GM10847 (cell line): Measurements from ENCODE around the gene LMOD1.

Experiments used
- POLR2A ChIP-seq: IDR thresholded peaks from 2 replicates; pipeline ENCODE4 v1.6.1; 2011; ENCODE audit not compliant: insufficient read length; ENCODE audit errors: extremely low read depth

LMOD1 gene

GRCh38 chr1:201946224-201946908, at the start of gene LMOD1:
Gene LMOD1, minus strand, starts transcription at chr1:201946548. Its CDS starts 208 bp downstream, at chr1:201946340.
- TF ChIP-seq POLR2A = no peak

GRCh38 chr1:201990427-201990826, 44.1 kb upstream of the LMOD1 start:
- no peak for TF ChIP-seq POLR2A

- no peak for TF ChIP-seq POLR2A
Measured at GRCh38 chr1:201989354-201990128, 43.2 kb upstream of the LMOD1 start.

GRCh38 chr1:201988601-201989000, 42.3 kb upstream of the LMOD1 start:
- no peak for TF ChIP-seq POLR2A

- no peak for TF ChIP-seq POLR2A
Measured at GRCh38 chr1:201985355-201985754, 39.0 kb upstream of the LMOD1 start.

- TF ChIP-seq POLR2A = no peak
Measured at GRCh38 chr1:201984446-201984845, 38.1 kb upstream of the LMOD1 start.

GRCh38 chr1:201983380-201983805, 37.0 kb upstream of the LMOD1 start:
- no peak for TF ChIP-seq POLR2A

- TF ChIP-seq POLR2A = peak; percentile 60
Measured at GRCh38 chr1:201982623-201983379, 36.5 kb upstream of the LMOD1 start, which contains the start of gene RNPEP. Gene RNPEP, plus strand, starts transcription at chr1:201982648. Its CDS starts 19 bp downstream, at chr1:201982667.

GRCh38 chr1:201982082-201982622, 35.8 kb upstream of the LMOD1 start:
- no peak for TF ChIP-seq POLR2A

GRCh38 chr1:201970334-201971159, 24.2 kb upstream of the LMOD1 start:
- TF ChIP-seq POLR2A = no peak

- TF ChIP-seq POLR2A = no peak
Measured at GRCh38 chr1:201968202-201968925, 22.0 kb upstream of the LMOD1 start.

- no peak for TF ChIP-seq POLR2A
Measured at GRCh38 chr1:201966171-201966570, 19.8 kb upstream of the LMOD1 start.

GRCh38 chr1:201964261-201964660, 17.9 kb upstream of the LMOD1 start:
- TF ChIP-seq POLR2A = no peak

- no peak for TF ChIP-seq POLR2A
Measured at GRCh38 chr1:201958348-201958747, 12.0 kb upstream of the LMOD1 start.
